ENCODE data around the gene ZNF580.

Gene ZNF580

GRCh38 chr19:55642153-55643002, 1.6 kb downstream of the ZNF580 start:
- TF ChIP-seq GATA3 (IDR thresholded peaks at IDR 0.05; ENCODE audit: low read depth, low read length), result no peak
- TF ChIP-seq GATA2 (IDR thresholded peaks at IDR 0.05; ENCODE audit: low read depth, low read length), result no peak

DNA sequence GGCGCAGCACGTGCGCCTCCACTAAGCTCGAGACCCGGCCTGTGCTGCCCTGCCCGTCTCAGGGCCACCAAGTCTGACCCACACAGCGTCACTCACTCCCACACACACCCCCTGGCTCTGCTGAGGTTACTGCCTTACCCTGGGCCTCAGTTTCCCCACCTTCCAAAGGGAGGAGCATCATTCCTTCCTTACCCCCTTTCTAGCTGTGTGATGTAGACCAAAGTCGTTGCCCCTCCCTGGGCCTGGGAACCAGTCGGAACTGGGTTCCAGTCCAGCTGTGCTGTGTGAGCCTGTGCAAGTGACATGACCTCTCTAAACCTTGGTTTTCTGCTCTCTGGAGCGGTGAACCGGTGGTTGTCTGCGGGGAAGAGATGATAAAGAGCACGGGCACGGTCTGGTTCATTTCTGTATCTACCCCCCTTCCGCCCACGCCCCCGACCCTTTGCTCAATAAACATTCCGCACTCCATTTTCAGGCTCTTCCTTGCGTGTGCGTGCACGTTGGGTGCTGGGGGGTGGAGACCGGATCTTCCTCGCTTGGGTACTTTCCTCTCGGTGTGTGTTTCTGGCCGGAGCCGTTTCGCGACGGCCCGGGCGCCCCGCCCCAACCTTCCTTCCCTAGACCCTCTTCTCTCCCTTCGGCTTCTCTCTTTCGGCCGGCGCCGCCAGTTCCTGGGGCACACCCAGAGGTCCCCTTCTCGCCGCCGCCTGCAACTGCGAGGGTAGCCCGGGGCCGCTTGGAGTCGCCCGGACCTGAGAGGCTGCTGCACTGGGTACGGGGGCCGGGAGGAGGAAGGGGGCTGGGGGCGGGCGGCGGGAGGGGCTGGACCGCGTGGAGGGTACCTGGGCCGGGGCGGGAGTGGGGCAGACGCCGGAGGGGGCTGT, 2.4 kb downstream of the ZNF580 start, which contains the start of gene ZNF581:
ZNF581 (plus strand) TSS at position 647 of the 884 bp plus-strand sequence. CDS start 923 bp downstream, outside the sequence.
- TF ChIP-seq GATA3 (IDR thresholded peaks at IDR 0.05; ENCODE audit: low read depth, low read length) (no peak), GATA2 (IDR thresholded peaks at IDR 0.05; ENCODE audit: low read depth, low read length) (no peak)

GRCh38 chr19:55643887-55644176, 3.0 kb downstream of the ZNF580 start:
- TF ChIP-seq GATA3 (IDR thresholded peaks at IDR 0.05; ENCODE audit: low read depth, low read length) (no peak), GATA2 (IDR thresholded peaks at IDR 0.05; ENCODE audit: low read depth, low read length) (no peak)

DNA sequence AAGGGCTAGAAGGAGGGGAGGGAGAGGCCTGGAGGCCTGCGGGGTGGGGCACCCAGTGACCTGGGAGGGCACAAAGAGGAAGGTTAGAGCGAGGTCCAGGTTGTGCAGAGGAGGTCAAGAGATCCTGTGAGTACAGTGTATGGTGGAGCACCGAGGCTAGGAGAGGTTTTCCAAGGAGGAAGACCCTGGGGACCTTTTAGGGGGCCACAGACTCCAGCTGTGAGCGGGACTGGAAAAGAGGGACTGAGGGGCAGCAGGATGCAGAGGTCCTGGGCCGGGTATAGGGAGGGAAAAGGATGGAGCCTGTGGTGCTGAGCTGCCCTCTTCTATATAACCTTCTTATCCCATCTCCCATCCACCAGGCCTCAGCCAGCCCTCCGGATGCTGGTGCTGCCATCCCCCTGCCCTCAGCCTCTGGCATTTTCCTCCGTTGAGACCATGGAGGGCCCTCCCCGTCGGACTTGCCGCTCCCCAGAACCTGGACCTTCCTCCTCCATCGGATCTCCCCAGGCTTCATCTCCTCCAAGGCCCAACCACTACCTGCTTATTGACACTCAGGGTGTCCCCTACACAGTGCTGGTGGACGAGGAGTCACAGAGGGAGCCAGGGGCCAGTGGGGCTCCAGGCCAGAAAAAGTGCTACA, 3.5 kb downstream of the ZNF580 start:
- TF ChIP-seq GATA2 (IDR thresholded peaks at IDR 0.05; ENCODE audit: low read depth, low read length), result no peak
- no peak for TF ChIP-seq GATA3 (IDR thresholded peaks at IDR 0.05; ENCODE audit: low read depth, low read length)

DNA sequence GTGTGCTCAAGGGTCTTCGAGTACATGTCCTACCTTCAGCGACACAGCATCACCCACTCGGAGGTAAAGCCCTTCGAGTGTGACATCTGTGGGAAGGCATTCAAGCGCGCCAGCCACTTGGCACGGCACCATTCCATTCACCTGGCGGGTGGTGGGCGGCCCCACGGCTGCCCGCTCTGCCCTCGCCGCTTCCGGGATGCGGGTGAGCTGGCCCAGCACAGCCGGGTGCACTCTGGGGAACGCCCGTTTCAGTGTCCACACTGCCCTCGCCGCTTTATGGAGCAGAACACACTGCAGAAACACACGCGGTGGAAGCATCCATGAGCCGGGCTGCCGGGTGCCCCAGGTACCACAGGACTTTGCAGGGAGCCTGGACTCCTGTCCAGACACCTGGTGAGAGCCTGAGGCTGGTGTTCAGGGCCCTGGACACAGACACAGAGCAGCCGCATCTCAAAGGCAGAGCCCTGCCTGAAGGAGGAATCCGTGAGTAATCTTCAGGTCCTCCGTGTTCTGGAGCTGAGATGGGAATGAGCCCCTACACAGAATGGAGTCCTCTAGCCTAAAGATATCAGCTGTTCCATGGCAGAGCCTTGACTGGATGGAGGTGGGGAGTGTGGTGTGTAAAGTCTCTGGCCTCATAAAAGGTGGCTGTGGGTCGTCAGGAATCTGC, 4.2 kb downstream of the ZNF580 start:
- TF ChIP-seq GATA2 (IDR thresholded peaks at IDR 0.05; ENCODE audit: low read depth, low read length), result no peak
- no peak for TF ChIP-seq GATA3 (IDR thresholded peaks at IDR 0.05; ENCODE audit: low read depth, low read length)

DNA sequence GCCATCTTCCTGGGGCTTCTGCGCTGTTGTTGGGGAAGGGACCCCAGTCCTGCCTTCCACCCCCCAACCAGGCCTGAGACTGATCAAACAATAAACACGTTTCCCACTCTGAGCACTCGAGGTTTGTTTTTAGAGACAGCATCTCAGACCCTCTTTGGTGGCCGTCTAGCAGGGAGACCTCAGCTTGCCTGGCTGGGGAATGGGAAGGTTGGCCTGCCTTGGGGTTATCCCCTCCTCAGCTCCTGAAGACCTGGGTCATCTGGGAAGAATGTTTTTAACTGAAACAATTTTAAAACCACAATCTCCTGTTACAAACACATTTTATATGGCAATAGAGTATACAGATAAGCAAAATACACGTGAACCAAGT, 4.7 kb downstream of the ZNF580 start:
- TF ChIP-seq GATA3 (IDR thresholded peaks at IDR 0.05; ENCODE audit: low read depth, low read length) (no peak), GATA2 (IDR thresholded peaks at IDR 0.05; ENCODE audit: low read depth, low read length) (no peak)

- no peak for TF ChIP-seq GATA2 (IDR thresholded peaks at IDR 0.05; ENCODE audit: low read depth, low read length)
- TF ChIP-seq GATA3 (IDR thresholded peaks at IDR 0.05; ENCODE audit: low read depth, low read length), result no peak
Measured at GRCh38 chr19:55646889-55647731, 6.3 kb downstream of the ZNF580 start.

DNA sequence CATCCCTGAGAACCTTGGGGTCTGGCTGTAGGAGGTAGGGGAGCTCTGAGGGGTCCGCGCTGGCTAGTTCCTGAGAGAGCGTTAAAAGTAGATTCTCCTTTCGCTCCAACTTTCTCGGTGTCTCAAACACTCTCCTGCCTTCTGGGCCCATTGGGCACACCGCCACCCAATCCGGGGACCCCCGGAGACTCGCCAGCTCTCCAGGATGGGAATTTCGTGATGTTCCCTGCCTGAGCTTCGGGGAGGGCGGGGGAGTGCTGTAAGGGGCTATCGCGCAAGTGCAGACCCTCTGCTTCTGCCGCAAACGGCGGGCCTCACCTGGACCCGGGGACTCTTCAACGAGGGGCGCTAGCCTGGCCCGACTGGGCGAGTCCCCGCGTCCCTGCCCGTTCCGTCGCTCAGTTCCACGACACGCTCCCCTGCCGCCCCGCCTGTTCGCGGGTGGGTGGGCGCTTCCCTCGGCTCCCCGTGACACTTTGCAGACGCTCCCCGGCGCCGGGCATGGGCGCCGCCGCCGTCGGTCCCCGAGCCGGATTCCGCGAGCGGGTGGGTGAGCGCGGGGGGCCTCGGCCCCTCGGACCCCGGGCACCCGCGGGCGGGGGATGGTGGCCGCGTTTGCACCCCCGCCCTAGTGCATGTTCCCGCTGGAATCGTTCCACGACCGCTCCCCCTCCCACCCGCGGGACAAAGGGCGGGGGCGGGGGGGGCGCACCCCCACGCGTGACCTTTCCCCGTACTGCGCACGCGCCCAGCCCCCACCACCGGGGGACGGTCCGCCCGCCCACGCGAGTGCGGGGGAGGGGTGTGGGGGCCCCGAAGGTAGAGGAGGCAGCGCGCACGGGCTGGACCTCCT, 7.2 kb downstream of the ZNF580 start, which contains the start of gene CCDC106:
CCDC106 (plus strand) TSS at position 481 of the 853 bp plus-strand sequence. CDS start 835 bp downstream, outside the sequence.
- TF ChIP-seq GATA2 (IDR thresholded peaks at IDR 0.05; ENCODE audit: low read depth, low read length) (no peak), GATA3 (IDR thresholded peaks at IDR 0.05; ENCODE audit: low read depth, low read length) (no peak)

DNA sequence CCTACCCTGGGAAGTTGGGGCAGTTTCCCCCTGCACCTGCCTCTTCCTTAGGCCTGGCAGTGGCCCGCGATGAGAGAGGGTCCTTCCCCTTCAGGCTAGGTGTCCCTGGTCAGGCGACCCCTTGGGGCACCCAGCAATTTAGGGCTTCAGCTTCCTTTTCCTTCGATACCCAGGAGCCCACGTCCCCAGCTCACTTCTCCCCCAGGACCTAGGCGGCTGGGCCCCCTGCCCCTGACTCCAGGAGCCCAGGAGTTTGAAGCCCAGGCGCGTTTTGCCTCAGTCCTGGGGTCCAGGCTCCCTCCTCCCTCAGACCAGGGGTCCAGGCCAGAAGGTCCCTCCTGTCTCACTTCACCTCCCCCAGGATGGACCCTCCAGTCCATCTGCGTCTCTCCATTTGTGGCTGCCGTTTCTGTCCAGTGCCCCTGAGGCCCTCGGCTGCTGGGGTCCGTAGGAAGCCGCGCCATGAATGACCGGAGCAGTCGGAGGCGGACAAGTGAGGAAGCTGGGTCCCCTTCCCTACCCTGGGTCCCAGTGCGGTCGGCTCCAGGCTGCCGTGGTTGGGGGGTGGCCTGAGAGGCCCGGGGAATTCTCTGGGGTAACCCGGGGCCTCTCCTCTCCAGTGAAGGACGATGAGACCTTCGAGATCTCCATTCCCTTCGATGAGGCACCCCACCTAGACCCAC, 7.9 kb downstream of the ZNF580 start:
- TF ChIP-seq GATA3 (IDR thresholded peaks at IDR 0.05; ENCODE audit: low read depth, low read length) (no peak), GATA2 (IDR thresholded peaks at IDR 0.05; ENCODE audit: low read depth, low read length) (no peak)

DNA sequence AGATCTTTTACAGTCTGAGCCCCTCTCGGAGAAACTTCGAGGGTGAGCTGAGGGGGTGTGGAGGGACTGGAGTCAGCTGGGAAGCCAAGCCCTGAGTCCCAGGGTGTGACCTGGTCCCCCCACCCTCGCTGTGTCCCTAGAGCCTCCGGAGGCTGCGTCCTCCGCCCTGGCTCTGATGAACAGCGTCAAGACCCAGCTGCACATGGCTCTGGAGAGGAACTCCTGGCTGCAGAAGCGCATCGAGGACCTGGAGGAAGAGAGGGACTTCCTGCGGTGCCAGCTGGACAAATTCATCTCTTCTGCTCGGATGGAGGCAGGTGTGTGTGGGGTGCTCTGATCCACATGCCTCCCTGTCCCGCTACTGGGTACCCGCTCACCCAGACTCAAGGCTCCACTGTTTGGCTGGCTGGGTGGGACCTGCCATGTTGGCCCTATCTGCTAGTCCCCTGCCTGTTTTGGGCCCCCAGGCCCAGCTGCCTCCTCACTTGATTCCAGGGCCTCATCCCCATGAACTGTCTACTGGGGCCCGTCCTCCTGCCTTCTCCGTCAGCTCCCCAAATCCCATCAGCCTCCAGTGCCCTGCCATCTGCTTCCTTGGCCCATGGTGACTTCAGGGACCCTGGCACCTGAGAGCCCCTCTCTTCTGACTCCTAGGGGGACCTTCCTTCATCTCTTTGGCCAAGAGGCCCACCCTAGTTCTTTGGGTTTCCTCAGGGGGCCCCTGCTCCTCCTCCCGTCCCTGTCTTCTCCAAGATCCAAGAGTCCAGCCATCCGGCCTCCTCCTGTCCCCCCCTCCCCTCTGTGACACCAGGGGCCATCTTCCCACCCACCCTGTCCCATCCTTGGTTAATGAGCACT, 8.7 kb downstream of the ZNF580 start:
- TF ChIP-seq GATA2 (IDR thresholded peaks at IDR 0.05; ENCODE audit: low read depth, low read length), result no peak
- TF ChIP-seq GATA3 (IDR thresholded peaks at IDR 0.05; ENCODE audit: low read depth, low read length), result no peak

DNA sequence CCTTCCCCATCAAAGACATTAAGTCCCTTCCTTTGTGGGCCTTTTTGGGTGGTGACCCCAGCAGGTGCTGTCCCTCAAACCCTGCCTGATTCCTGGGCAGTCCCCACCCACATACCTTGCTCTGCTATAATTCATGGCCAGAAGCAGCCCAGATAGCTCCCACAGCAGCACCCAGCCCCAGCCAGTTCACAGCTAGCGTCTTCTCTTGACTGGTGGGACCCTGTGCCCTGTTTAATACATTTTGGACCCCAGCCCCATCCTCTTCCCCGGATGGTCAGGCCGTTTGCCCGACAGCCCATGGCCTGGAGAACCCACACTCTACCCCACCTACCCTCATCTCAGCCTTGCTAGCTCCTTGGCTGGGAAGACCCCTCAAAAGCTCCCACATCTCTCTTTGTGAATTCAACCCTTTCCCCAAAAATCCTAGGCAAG, 9.3 kb downstream of the ZNF580 start:
- TF ChIP-seq GATA3 (IDR thresholded peaks at IDR 0.05; ENCODE audit: low read depth, low read length) (no peak), GATA2 (IDR thresholded peaks at IDR 0.05; ENCODE audit: low read depth, low read length) (no peak)
